ENCODE measurements around the gene RASD2.

DNA sequence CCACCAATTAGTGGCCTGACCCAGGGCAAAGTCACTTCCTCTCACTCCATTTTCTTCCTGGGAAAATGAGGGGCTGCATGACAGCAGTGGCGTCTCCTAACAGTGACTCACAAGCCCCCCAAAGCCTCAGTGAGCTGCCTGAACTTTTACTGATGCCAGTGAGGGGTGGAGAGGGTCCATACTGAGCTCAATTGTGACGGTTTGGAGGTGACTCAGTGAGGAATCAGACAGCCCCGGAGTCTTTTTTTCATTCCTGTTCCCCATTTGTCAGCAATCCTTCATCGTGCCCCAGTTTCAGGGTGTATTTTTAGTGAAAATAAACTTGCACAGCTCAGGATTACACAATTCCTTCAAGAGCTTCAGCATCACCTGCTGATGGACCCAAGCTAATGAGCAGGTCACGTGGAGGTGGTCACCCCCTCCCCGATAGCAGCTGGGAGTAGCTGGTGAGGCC is 30.1 kb upstream of the RASD2 start:
- TF ChIP-seq TAF1 (IDR thresholded peaks at IDR 0.05; ENCODE audit: borderline replicate concordance, low read depth, low read length) (no peak), POLR2A (IDR thresholded peaks at IDR 0.05; ENCODE audit: low read depth, low read length) (no peak), POLR2AphosphoS5 (IDR thresholded peaks at IDR 0.05; ENCODE audit: low read depth, low read length) (no peak)
